Limb (tissue), 2 donors: ENCODE measurements around the gene FBLN5.
"Not testable (repeated sequence)": the region's sequence is repeated elsewhere in the genome, so short reads cannot be mapped to it uniquely, and the experiment has no call there.

Source experiments
- DNase-seq, 2 donors: peaks; one replicate each; pipeline ENCODE4 v3.0.0-alpha.2; 2016; ENCODE audit errors: extremely low spot score in 2 of 2

Gene FBLN5

GRCh38 chr14:91904956-91905645, 42.4 kb downstream of the FBLN5 start:
- no peak for DNase-seq

GRCh38 chr14:91904483-91904882, 43.0 kb downstream of the FBLN5 start:
- DNase-seq: no peak

- no peak for DNase-seq
Observed at GRCh38 chr14:91903070-91903469, 44.4 kb downstream of the FBLN5 start.

GRCh38 chr14:91902336-91902735, 45.2 kb downstream of the FBLN5 start:
- no peak for DNase-seq

GRCh38 chr14:91901449-91902226, 45.9 kb downstream of the FBLN5 start:
- DNase-seq: no peak

- no peak for DNase-seq
Observed at GRCh38 chr14:91899806-91900205, 47.7 kb downstream of the FBLN5 start.

GRCh38 chr14:91899213-91899612, 48.3 kb downstream of the FBLN5 start:
- DNase-seq: no peak

- peak in 1 of 2 donors; percentile 42 for DNase-seq
Observed at GRCh38 chr14:91898372-91898771, 49.1 kb downstream of the FBLN5 start.

- DNase-seq: not testable (repeated sequence)
Observed at GRCh38 chr14:91897716-91898115, 49.8 kb downstream of the FBLN5 start.

GRCh38 chr14:91897106-91897701, 50.3 kb downstream of the FBLN5 start:
- no peak for DNase-seq

GRCh38 chr14:91896419-91896818, 51.1 kb downstream of the FBLN5 start:
- DNase-seq: no peak

GRCh38 chr14:91893669-91894068, 53.8 kb downstream of the FBLN5 start:
- no peak for DNase-seq

- peak in 1 of 2 donors; percentile 78 for DNase-seq
Observed at GRCh38 chr14:91893007-91893406, 54.5 kb downstream of the FBLN5 start.

- DNase-seq: peak; percentile 59 to 73
Observed at GRCh38 chr14:91891721-91892220, 55.7 kb downstream of the FBLN5 start.

GRCh38 chr14:91891101-91891500, 56.4 kb downstream of the FBLN5 start:
- DNase-seq: no peak

- no peak for DNase-seq
Observed at GRCh38 chr14:91890291-91890749, 57.2 kb downstream of the FBLN5 start.

- DNase-seq: no peak
Observed at GRCh38 chr14:91889477-91890211, 57.9 kb downstream of the FBLN5 start.

GRCh38 chr14:91888641-91889476, 58.6 kb downstream of the FBLN5 start:
- DNase-seq: no peak

GRCh38 chr14:91886961-91887360, 60.5 kb downstream of the FBLN5 start:
- no peak for DNase-seq

- DNase-seq: no peak
Observed at GRCh38 chr14:91885839-91886238, 61.7 kb downstream of the FBLN5 start.
